NCI-H446 (cell line): Measurements from ENCODE around the gene NPHS1.

Source experiments
- DNase-seq, 2 experiments: peaks; one replicate each; lab custom pipeline; 2025; lab: John Stamatoyannopoulos, UW

Gene NPHS1

GRCh38 chr19:35787227-35787799 lies 65.0 kb downstream of the NPHS1 start:
- no peak for DNase-seq

GRCh38 chr19:35786299-35787160 lies 65.8 kb downstream of the NPHS1 start:
- DNase-seq = no peak

GRCh38 chr19:35785339-35785627 lies 67.0 kb downstream of the NPHS1 start:
- no peak for DNase-seq

GRCh38 chr19:35784503-35785338 lies 67.6 kb downstream of the NPHS1 start:
- no peak for DNase-seq

- DNase-seq = no peak
These were observed 68.6 kb downstream of the NPHS1 start for GRCh38 chr19:35783469-35784434.

- DNase-seq = no peak
These were observed 69.7 kb downstream of the NPHS1 start for GRCh38 chr19:35782589-35782988.

GRCh38 chr19:35781650-35782049 lies 70.7 kb downstream of the NPHS1 start:
- DNase-seq = no peak

- DNase-seq = no peak
These were observed 71.6 kb downstream of the NPHS1 start for GRCh38 chr19:35780717-35781116.

- DNase-seq = no peak
These were observed 72.2 kb downstream of the NPHS1 start for GRCh38 chr19:35780058-35780457.

- no peak for DNase-seq
These were observed 73.3 kb downstream of the NPHS1 start for GRCh38 chr19:35779033-35779432.

- DNase-seq = no peak
These were observed 74.3 kb downstream of the NPHS1 start for GRCh38 chr19:35777961-35778360.

GRCh38 chr19:35777086-35777841 lies 75.0 kb downstream of the NPHS1 start:
- DNase-seq = no peak

GRCh38 chr19:35776102-35776788 lies 76.1 kb downstream of the NPHS1 start:
- DNase-seq = no peak
